ENCODE measurements around the gene GON7. TPM values are rescaled to one million over a fixed set of nuclear protein-coding genes. Genes with fewer than 3 reads are reported as not detected.
"Not testable (repeated sequence)": the region's sequence is repeated elsewhere in the genome, so short reads cannot be mapped to it uniquely, and the experiment has no call there.

Gene GON7
- total RNA-seq, 1 donor from 2014 or later, result 5.4 TPM

DNA sequence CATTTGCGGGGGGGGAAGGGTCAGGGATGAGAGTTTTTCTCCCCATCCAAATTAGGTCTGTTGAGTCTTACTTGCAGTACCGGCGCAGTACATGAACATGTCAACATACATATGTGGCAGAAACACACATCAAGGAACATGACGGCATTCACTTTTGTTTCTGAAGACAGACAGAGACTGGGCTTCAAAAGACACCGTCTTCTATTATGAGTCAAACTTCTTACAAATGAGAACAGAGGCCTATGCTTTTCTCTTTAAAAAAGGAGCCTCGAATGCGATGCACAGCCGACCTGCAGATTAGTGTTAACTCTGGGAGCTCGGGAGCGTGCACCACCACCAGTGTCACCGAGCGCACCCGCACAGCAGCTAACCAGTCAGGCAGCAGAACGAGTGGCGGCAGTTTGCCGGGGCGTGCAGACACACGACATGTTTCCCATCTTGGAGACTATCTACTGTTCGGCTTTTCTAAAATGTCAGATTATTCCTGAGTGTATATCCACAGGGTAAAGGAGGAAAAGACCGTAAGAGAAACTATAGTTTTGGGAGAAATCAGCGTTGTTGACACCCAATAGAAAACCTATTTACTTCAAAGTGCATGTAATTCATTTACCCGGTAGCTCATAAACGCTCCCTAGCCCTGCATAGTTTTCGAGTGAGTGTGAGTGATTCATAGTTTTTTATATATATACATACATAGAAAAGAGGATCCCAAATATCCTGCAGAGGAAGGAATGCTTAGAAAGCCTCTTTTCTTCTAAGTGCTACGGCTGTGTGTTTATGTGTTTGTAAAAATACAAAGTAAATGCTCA is 33.2 kb upstream of the GON7 start:
- FAIRE-seq, result no peak
- Histone ChIP-seq H3K9ac (ENCODE audit: low read length) (peak overlapping the region; percentile 42), H3K27ac (ENCODE audit: low read depth, low read length) (peak overlapping the region; percentile 71), H3K4me2 (ENCODE audit: low read length) (peak overlapping the region; percentile 62), H4K20me1 (ENCODE audit: insufficient read depth, low read length) (no peaks in the 10 kb centered on the region), H3K4me3 (ENCODE audit: insufficient read depth, low read depth, low read length) (no peak overlapping the region), H3K36me3 (ENCODE audit: insufficient read depth, low read length) (peaks cover 10% of the 10 kb centered on the region), H3K4me1 (ENCODE audit: insufficient read depth, low read length) (peaks cover 14% of the 10 kb centered on the region), H3K9me3 (ENCODE audit: insufficient read depth, low read depth, low read length) (no peaks in the 10 kb centered on the region), H2AFZ (ENCODE audit: low read depth, low read length) (no peak overlapping the region), H3K79me2 (ENCODE audit: insufficient read depth, low read length) (no peaks in the 10 kb centered on the region), H3K27me3 (ENCODE audit: insufficient read depth, low read length) (no peaks in the 10 kb centered on the region)
- no peaks in the 10 kb centered on the region for H3K27me3 Mint-ChIP-seq (ENCODE audit: low read depth, unreplicated experiment)
- peak overlapping the region; percentile 8 for H3K4me3 Mint-ChIP-seq (ENCODE audit: unreplicated experiment)
- TF ChIP-seq, protein P1, sequence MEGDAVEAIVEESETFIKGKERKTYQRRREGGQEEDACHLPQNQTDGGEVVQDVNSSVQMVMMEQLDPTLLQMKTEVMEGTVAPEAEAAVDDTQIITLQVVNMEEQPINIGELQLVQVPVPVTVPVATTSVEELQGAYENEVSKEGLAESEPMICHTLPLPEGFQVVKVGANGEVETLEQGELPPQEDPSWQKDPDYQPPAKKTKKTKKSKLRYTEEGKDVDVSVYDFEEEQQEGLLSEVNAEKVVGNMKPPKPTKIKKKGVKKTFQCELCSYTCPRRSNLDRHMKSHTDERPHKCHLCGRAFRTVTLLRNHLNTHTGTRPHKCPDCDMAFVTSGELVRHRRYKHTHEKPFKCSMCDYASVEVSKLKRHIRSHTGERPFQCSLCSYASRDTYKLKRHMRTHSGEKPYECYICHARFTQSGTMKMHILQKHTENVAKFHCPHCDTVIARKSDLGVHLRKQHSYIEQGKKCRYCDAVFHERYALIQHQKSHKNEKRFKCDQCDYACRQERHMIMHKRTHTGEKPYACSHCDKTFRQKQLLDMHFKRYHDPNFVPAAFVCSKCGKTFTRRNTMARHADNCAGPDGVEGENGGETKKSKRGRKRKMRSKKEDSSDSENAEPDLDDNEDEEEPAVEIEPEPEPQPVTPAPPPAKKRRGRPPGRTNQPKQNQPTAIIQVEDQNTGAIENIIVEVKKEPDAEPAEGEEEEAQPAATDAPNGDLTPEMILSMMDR (IDR thresholded peaks at IDR 0.05; ENCODE audit: insufficient read depth, low read depth, low read length), result no peak
- no peak for TF ChIP-seq EZH2 (IDR thresholded peaks at IDR 0.05; ENCODE audit: insufficient read depth, low read length)
- peak; percentile 73 for DNase-seq (ENCODE audit: low read depth)
- H3K9me3 Mint-ChIP-seq (ENCODE audit: unreplicated experiment), result no peaks in the 10 kb centered on the region
- H3K36me3 Mint-ChIP-seq (ENCODE audit: low read depth, unreplicated experiment), result peaks cover 14% of the 10 kb centered on the region
- H3K4me1 Mint-ChIP-seq (ENCODE audit: low read depth, unreplicated experiment), result peaks cover 17% of the 10 kb centered on the region
- H3K27ac Mint-ChIP-seq (ENCODE audit: unreplicated experiment), result peak overlapping the region; percentile 38

DNA sequence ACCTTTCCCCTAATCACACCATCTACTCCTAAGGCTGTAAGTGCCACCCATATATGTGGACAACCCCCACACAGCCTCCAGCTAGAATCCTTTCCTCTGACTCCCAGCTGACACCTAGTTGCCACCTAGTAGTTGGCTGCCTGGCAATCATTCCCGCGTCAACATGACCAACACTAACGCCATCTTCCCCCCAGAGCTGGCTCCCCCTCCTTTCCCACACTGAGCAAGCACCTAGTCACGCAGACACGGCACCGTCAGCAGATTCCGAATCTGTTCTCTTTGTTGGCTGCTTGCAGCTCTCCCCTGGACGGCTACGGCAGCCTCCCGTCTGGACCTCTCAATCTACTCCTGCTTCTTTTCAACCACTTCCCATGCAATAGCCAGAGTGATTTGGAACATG is 27.9 kb upstream of the GON7 start:
- Mint-ChIP-seq H3K4me3 (ENCODE audit: unreplicated experiment) (no peak overlapping the region), H3K27me3 (ENCODE audit: low read depth, unreplicated experiment) (no peaks in the 10 kb centered on the region), H3K4me1 (ENCODE audit: low read depth, unreplicated experiment) (peaks cover 12% of the 10 kb centered on the region), H3K9me3 (ENCODE audit: unreplicated experiment) (peaks cover 5% of the 10 kb centered on the region), H3K36me3 (ENCODE audit: low read depth, unreplicated experiment) (peaks cover 5% of the 10 kb centered on the region), H3K27ac (ENCODE audit: unreplicated experiment) (peak overlapping the region; percentile 9)
- no peaks in the 10 kb centered on the region for H3K27me3 ChIP-seq (ENCODE audit: insufficient read depth, low read length)
- peak overlapping the region; percentile 75 for H3K9ac ChIP-seq (ENCODE audit: low read length)
- H3K79me2 ChIP-seq (ENCODE audit: insufficient read depth, low read length), result no peaks in the 10 kb centered on the region
- no peaks in the 10 kb centered on the region for H3K36me3 ChIP-seq (ENCODE audit: insufficient read depth, low read length)
- H4K20me1 ChIP-seq (ENCODE audit: insufficient read depth, low read length), result no peaks in the 10 kb centered on the region
- H2AFZ ChIP-seq (ENCODE audit: low read depth, low read length), result no peak overlapping the region
- FAIRE-seq (no peak), DNase-seq (ENCODE audit: low read depth) (peak; percentile 88)
- H3K4me3 ChIP-seq (ENCODE audit: insufficient read depth, low read depth, low read length), result no peak overlapping the region
- no peaks in the 10 kb centered on the region for H3K9me3 ChIP-seq (ENCODE audit: insufficient read depth, low read depth, low read length)
- peaks cover 15% of the 10 kb centered on the region for H3K4me1 ChIP-seq (ENCODE audit: insufficient read depth, low read length)
- TF ChIP-seq, protein P1 (IDR thresholded peaks at IDR 0.05; ENCODE audit: insufficient read depth, low read depth, low read length), result no peak
- TF ChIP-seq EZH2 (IDR thresholded peaks at IDR 0.05; ENCODE audit: insufficient read depth, low read length), result no peak
- peak overlapping the region; percentile 64 for H3K4me2 ChIP-seq (ENCODE audit: low read length)
- peak overlapping the region; percentile 62 for H3K27ac ChIP-seq (ENCODE audit: low read depth, low read length)

DNA sequence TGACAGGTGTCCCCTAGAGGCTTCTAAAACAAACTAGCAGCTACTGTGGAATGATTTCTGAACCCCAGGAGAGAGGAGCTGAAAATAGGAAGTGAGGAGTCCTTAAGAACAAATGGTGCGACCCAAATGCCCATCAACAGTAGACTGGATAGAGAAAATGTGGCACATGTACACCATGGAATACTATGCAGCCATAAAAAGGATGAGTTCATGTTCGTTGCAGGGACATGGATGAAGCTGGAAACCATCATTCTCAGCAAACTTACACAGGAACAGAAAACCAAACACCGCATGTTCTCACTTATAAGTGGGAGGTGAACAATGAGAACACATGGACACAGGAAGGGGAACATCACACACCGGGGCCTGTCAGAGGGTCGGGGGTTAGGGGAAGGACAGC is 26.2 kb upstream of the GON7 start:
- not testable (repeated sequence) for FAIRE-seq; H3K36me3 ChIP-seq (ENCODE audit: insufficient read depth, low read length); DNase-seq (ENCODE audit: low read depth); H3K9me3 Mint-ChIP-seq (ENCODE audit: unreplicated experiment); H3K4me3 Mint-ChIP-seq (ENCODE audit: unreplicated experiment); H2AFZ ChIP-seq (ENCODE audit: low read depth, low read length); H3K79me2 ChIP-seq (ENCODE audit: insufficient read depth, low read length); H3K9me3 ChIP-seq (ENCODE audit: insufficient read depth, low read depth, low read length); H3K27me3 Mint-ChIP-seq (ENCODE audit: low read depth, unreplicated experiment); H3K27me3 ChIP-seq (ENCODE audit: insufficient read depth, low read length); H4K20me1 ChIP-seq (ENCODE audit: insufficient read depth, low read length); H3K4me3 ChIP-seq (ENCODE audit: insufficient read depth, low read depth, low read length); H3K4me2 ChIP-seq (ENCODE audit: low read length); H3K4me1 Mint-ChIP-seq (ENCODE audit: low read depth, unreplicated experiment); H3K9ac ChIP-seq (ENCODE audit: low read length); H3K27ac ChIP-seq (ENCODE audit: low read depth, low read length); H3K27ac Mint-ChIP-seq (ENCODE audit: unreplicated experiment)
- peaks cover 10% of the 10 kb centered on the region for H3K36me3 Mint-ChIP-seq (ENCODE audit: low read depth, unreplicated experiment)
- H3K4me1 ChIP-seq (ENCODE audit: insufficient read depth, low read length), result peaks cover 15% of the 10 kb centered on the region

Data from astrocyte (in vitro differentiated cells and primary cell).